ENCODE results near the gene NREP. TPM values are rescaled to one million over a fixed set of nuclear protein-coding genes. Genes with fewer than 3 reads are reported as not detected.

Gene NREP
- total RNA-seq, 6 experiments from 2014 or later, result 32.0 to 89.1 (median 35.1) TPM

GRCh38 chr5:111697215-111697614 lies 59.8 kb downstream of the NREP start:
- H3K9me3 Mint-ChIP-seq, result no peaks in the 10 kb centered on the region
- no peak for DNase-seq
- H3K27ac Mint-ChIP-seq, result no peak overlapping the region
- peaks cover 37% of the 10 kb centered on the region for H3K4me1 Mint-ChIP-seq (ENCODE audit: low read depth)
- no peak overlapping the region for H3K4me3 Mint-ChIP-seq
- no peak for TF ChIP-seq CTCF (IDR thresholded peaks at IDR 0.05)
- no peaks in the 10 kb centered on the region for H3K36me3 Mint-ChIP-seq (ENCODE audit: low read depth)
- no peaks in the 10 kb centered on the region; the same call in none of the 2 replicates for H3K27me3 Mint-ChIP-seq (ENCODE audit: insufficient read depth)

DNA sequence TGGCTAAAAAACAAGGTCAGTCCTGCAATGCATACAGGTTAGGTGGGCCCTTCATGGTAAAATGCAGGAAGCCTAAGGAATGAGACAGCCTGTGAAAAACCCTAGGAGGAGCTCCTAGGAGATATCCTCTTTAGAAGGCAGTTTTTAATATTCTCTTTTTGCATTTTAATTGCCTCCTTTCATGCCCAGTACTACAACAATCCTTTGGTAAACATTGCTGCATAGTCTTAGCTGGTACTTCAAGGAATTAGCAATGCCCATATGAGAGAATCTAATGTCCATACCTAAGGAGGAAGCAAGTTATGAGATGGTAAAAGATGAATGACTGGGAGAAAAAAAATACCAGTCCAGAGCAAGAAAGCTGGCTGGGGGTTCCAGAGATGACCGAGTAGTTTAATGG lies 61.0 kb downstream of the NREP start:
- H3K4me1 Mint-ChIP-seq (ENCODE audit: low read depth), result peaks cover 37% of the 10 kb centered on the region

GRCh38 chr5:111694133-111694532 lies 62.9 kb downstream of the NREP start:
- peak; percentile 76 for DNase-seq

More for the DNA sequence above, 61.0 kb downstream of the NREP start:
- no peak overlapping the region for H3K4me3 Mint-ChIP-seq
- no peak overlapping the region for H3K27ac Mint-ChIP-seq
- no peaks in the 10 kb centered on the region for H3K36me3 Mint-ChIP-seq (ENCODE audit: low read depth)
- no peak for TF ChIP-seq CTCF (IDR thresholded peaks at IDR 0.05)
- DNase-seq, result no peak
- no peaks in the 10 kb centered on the region for H3K9me3 Mint-ChIP-seq
- no peaks in the 10 kb centered on the region; the same call in none of the 2 replicates for H3K27me3 Mint-ChIP-seq (ENCODE audit: insufficient read depth)

DNA sequence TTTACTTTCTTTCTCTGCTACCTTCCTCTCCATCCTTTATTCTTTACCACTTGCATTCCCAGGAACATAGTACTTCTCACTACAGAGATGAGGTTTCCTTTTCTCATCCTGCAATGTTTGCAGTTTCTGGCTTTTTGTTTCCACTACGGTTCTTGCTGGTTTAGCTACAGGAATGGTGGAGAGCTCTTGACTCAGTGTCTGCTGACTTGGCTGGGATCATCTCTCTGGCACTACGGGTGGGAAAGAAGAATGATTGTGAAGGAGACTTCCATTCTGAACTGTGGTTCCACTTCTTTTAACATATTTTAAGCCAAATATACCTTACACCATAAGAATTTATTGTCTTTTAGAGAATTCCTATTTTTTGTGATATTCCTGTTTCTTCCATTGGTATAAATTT lies 65.1 kb downstream of the NREP start:
- H3K27me3 Mint-ChIP-seq (ENCODE audit: insufficient read depth), result no peaks in the 10 kb centered on the region; the same call in 1 of the 2 replicates
- peaks cover 12% of the 10 kb centered on the region for H3K4me1 Mint-ChIP-seq (ENCODE audit: low read depth)
- no peak overlapping the region for H3K27ac Mint-ChIP-seq
- H3K9me3 Mint-ChIP-seq, result no peaks in the 10 kb centered on the region
- no peaks in the 10 kb centered on the region for H3K36me3 Mint-ChIP-seq (ENCODE audit: low read depth)
- TF ChIP-seq CTCF (IDR thresholded peaks at IDR 0.05), result no peak
- no peak overlapping the region for H3K4me3 Mint-ChIP-seq
- no peak for DNase-seq

More at GRCh38 chr5:111694133-111694532, 62.9 kb downstream of the NREP start:
- H3K36me3 Mint-ChIP-seq (ENCODE audit: low read depth), result no peaks in the 10 kb centered on the region
- H3K9me3 Mint-ChIP-seq, result no peaks in the 10 kb centered on the region
- peaks cover 31% of the 10 kb centered on the region for H3K4me1 Mint-ChIP-seq (ENCODE audit: low read depth)
- H3K4me3 Mint-ChIP-seq, result no peak overlapping the region
- no peaks in the 10 kb centered on the region; the same call in none of the 2 replicates for H3K27me3 Mint-ChIP-seq (ENCODE audit: insufficient read depth)
- H3K27ac Mint-ChIP-seq, result no peak overlapping the region
- no peak for TF ChIP-seq CTCF (IDR thresholded peaks at IDR 0.05)

DNA sequence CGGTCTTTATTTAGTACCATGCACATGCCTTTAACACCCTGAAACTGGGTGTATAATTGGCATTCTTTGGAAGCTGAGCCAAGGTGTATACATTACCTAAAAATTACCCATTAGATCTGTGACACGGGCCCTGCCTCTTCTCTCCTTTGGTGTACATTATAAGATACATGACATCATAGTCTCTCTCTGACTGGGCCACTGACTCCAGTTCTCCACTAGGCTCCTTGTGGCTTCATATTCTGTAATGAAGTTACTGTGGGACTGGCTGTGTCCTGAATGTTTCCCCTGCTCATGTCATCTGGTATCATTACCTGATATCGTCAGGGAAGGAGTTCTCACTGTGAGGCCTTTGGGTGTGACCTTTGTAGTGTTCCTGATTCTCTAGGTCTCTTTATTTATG lies 65.5 kb downstream of the NREP start:
- Mint-ChIP-seq H3K36me3 (ENCODE audit: low read depth) (no peaks in the 10 kb centered on the region), H3K4me3 (no peak overlapping the region)
- no peak for TF ChIP-seq CTCF (IDR thresholded peaks at IDR 0.05)

More for the DNA sequence above, 65.5 kb downstream of the NREP start:
- peaks cover 12% of the 10 kb centered on the region for H3K4me1 Mint-ChIP-seq (ENCODE audit: low read depth)
- DNase-seq, result no peak
- no peaks in the 10 kb centered on the region; the same call in 1 of the 2 replicates for H3K27me3 Mint-ChIP-seq (ENCODE audit: insufficient read depth)
- no peaks in the 10 kb centered on the region for H3K9me3 Mint-ChIP-seq
- H3K27ac Mint-ChIP-seq, result no peak overlapping the region

Data from HFFc6 (cell line).